ENCODE data around the gene NCAN.
"Not testable (repeated sequence)": the region's sequence is repeated elsewhere in the genome, so short reads cannot be mapped to it uniquely, and the experiment has no call there.

NCAN gene

GRCh38 chr19:19234220-19234816, 22.6 kb downstream of the NCAN start:
- no peak for DNase-seq (ENCODE audit: low read depth)
- no peak overlapping the region for H3K4me3 ChIP-seq (ENCODE audit: low read depth, low read length)
- no peak for TF ChIP-seq CTCF (IDR thresholded peaks at IDR 0.05; ENCODE audit: control insufficient read depth, extremely low read depth, insufficient read depth)

- no peak for DNase-seq (ENCODE audit: low read depth)
- no peak overlapping the region for H3K4me3 ChIP-seq (ENCODE audit: low read depth, low read length)
- TF ChIP-seq CTCF (IDR thresholded peaks at IDR 0.05; ENCODE audit: control insufficient read depth, extremely low read depth, insufficient read depth), result no peak
Observed at GRCh38 chr19:19236173-19236572, 24.4 kb downstream of the NCAN start.

GRCh38 chr19:19238126-19238894, 26.6 kb downstream of the NCAN start:
- TF ChIP-seq CTCF (IDR thresholded peaks at IDR 0.05; ENCODE audit: control insufficient read depth, extremely low read depth, insufficient read depth), result no peak
- no peak for DNase-seq (ENCODE audit: low read depth)
- H3K4me3 ChIP-seq (ENCODE audit: low read depth, low read length), result no peak overlapping the region

GRCh38 chr19:19239675-19240074, 27.9 kb downstream of the NCAN start:
- no peak for DNase-seq (ENCODE audit: low read depth)
- H3K4me3 ChIP-seq (ENCODE audit: low read depth, low read length), result no peak overlapping the region

GRCh38 chr19:19240476-19240875, 28.7 kb downstream of the NCAN start:
- no peak for TF ChIP-seq CTCF (IDR thresholded peaks at IDR 0.05; ENCODE audit: control insufficient read depth, extremely low read depth, insufficient read depth)
- H3K4me3 ChIP-seq (ENCODE audit: low read depth, low read length), result no peak overlapping the region
- no peak for DNase-seq (ENCODE audit: low read depth)

More at GRCh38 chr19:19239675-19240074, 27.9 kb downstream of the NCAN start:
- no peak for TF ChIP-seq CTCF (IDR thresholded peaks at IDR 0.05; ENCODE audit: control insufficient read depth, extremely low read depth, insufficient read depth)

GRCh38 chr19:19250196-19250801, 38.5 kb downstream of the NCAN start:
- no peak overlapping the region for H3K4me3 ChIP-seq (ENCODE audit: low read depth, low read length)
- TF ChIP-seq CTCF (IDR thresholded peaks at IDR 0.05; ENCODE audit: control insufficient read depth, extremely low read depth, insufficient read depth), result no peak
- no peak for DNase-seq (ENCODE audit: low read depth)

- H3K4me3 ChIP-seq (ENCODE audit: low read depth, low read length); DNase-seq (ENCODE audit: low read depth): not testable (repeated sequence)
Observed at GRCh38 chr19:19253409-19253808, 41.7 kb downstream of the NCAN start.

All from LNCaP clone FGC (cell line).